ENCODE data around the gene ZCCHC7.
"Not testable (repeated sequence)": the region's sequence is repeated elsewhere in the genome, so short reads cannot be mapped to it uniquely, and the experiment has no call there.

- TF ChIP-seq CTCF, POLR2A (IDR thresholded peaks at IDR 0.05): not testable (repeated sequence)
These were observed 70.4 kb downstream of the ZCCHC7 start for GRCh38 chr9:37190739-37191138.
